ENCODE data around the gene CAMTA1.
"Not testable (repeated sequence)": the region's sequence is repeated elsewhere in the genome, so short reads cannot be mapped to it uniquely, and the experiment has no call there.

Gene CAMTA1

GRCh38 chr1:7680207-7680954 is 895.1 kb downstream of the CAMTA1 start:
- DNase-seq, result peak; percentile 52 to 82 (median 67)

GRCh38 chr1:7680955-7681268 is 895.7 kb downstream of the CAMTA1 start:
- no peak for DNase-seq

- no peak for DNase-seq
These were observed 896.1 kb downstream of the CAMTA1 start for GRCh38 chr1:7681401-7681800.

GRCh38 chr1:7683521-7683920 is 898.3 kb downstream of the CAMTA1 start:
- no peak for DNase-seq

- DNase-seq, result no peak
These were observed 898.9 kb downstream of the CAMTA1 start for GRCh38 chr1:7684132-7684531.

GRCh38 chr1:7684861-7685635 is 899.8 kb downstream of the CAMTA1 start:
- no peak for DNase-seq

GRCh38 chr1:7686301-7686850 is 901.1 kb downstream of the CAMTA1 start:
- no peak for DNase-seq

- no peak for DNase-seq
These were observed 902.2 kb downstream of the CAMTA1 start for GRCh38 chr1:7687411-7687810.

DNA sequence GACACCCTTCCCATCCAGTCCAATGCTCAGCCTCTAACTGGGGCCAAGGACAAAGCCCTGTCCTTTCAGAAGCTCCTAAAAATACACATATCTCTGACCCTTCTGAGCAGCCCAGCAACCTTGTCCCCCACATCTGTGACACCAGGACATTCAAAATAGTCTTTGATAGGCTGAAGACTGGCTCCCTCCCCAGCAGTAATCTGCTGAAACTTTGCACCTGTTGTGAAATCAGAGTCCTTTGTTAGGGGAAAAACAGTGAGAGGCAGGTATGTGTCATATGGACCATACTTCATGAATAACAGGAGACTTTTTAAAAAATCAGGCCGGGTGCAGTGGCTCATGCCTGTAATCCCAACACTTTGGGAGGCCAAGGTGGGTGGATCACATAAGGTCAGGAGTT is 903.4 kb downstream of the CAMTA1 start:
- DNase-seq, result no peak

DNA sequence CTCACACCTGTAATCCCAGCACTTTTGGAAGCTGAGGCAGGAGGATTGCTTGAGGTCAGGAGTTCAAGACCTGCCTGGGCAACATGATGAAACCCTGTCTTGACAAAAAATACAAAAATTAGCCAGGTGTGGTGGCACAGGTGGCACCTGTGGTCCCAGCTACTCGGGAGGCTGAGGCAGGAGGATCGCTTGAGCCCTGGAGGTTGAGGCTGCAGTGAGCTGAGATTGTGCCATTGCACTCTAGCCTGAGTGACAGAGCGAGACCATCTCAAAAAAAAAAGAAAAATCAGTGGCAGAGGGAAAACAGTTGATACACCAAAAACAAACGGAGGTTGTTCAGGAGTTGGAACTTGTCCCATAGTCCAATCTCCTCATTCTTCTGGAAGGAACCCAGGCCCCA is 904.1 kb downstream of the CAMTA1 start:
- not testable (repeated sequence) for DNase-seq

- no peak for DNase-seq
These were observed 904.8 kb downstream of the CAMTA1 start for GRCh38 chr1:7690076-7690475.

DNA sequence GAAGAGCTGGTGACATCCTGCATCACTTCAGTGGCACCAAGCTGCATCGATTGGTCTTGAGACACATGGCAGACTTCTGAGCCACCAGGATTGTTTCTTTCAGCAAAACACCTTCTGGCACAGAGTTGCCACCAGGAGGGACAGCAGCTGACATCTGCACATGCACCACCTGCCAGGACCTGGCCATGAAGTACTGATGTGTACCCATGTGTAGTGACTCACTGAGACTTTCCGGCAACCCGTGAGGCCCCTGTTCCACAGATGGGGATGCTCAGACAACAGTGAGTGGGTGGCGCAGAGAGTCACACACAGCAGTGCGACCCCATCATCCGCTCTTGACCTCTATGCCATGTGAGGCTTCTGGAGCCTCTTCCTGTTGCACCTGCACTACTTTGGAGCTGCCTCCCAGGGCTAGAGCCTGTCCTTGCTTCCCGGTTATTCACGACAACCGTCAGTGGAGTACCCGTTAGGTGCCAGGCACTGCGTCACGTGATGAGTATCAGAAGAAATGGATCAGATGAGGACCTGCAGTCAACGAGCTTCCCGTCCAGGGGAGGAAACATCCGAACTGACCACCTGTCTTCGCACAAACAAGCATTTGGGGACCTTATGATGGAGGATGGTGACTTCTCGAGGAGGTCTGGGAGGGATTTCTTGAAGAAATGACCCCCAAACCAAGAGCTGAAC is 905.4 kb downstream of the CAMTA1 start:
- DNase-seq, result no peak

- no peak for DNase-seq
These were observed 906.3 kb downstream of the CAMTA1 start for GRCh38 chr1:7691576-7691975.

DNA sequence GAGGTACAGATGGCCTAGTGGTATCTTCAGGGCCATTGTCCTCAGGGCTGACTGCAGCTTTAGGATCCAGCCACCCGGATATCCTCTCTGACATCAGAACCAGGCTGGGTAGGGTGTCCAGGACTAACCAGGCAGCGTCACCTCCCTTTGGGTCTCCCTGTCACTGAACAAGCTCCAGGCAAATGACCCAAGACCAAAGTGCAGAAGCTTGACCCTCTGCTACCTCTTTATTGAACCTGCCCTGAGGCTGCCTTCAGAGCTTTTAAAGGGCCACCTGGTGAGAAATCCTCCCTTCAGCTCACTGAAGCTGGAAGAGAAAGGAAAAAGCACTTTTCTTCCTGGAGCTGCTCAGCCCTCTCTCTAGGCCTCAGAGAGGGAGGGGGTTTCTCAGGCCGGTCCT is 906.8 kb downstream of the CAMTA1 start:
- DNase-seq, result no peak

DNA sequence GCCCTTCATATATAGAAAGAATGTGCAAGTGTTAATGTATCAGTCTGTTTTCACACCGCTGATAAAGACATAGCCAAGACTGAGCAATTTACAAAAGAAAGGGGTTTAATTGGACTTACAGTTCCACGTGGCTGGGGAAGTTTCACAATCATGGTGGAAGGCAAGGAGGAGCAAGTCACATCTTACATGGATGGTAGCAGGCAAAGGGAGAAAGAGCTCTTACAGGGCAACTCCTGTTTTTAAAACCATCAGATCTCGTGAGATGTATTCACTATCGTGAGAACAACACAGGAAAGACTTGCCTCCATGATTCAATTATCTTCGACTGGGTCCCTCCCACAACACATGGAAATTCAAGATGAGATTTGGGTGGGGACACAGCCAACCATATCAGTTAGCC is 907.8 kb downstream of the CAMTA1 start:
- DNase-seq, result not testable (repeated sequence)

- DNase-seq, result no peak
These were observed 908.4 kb downstream of the CAMTA1 start for GRCh38 chr1:7693662-7694061.

DNA sequence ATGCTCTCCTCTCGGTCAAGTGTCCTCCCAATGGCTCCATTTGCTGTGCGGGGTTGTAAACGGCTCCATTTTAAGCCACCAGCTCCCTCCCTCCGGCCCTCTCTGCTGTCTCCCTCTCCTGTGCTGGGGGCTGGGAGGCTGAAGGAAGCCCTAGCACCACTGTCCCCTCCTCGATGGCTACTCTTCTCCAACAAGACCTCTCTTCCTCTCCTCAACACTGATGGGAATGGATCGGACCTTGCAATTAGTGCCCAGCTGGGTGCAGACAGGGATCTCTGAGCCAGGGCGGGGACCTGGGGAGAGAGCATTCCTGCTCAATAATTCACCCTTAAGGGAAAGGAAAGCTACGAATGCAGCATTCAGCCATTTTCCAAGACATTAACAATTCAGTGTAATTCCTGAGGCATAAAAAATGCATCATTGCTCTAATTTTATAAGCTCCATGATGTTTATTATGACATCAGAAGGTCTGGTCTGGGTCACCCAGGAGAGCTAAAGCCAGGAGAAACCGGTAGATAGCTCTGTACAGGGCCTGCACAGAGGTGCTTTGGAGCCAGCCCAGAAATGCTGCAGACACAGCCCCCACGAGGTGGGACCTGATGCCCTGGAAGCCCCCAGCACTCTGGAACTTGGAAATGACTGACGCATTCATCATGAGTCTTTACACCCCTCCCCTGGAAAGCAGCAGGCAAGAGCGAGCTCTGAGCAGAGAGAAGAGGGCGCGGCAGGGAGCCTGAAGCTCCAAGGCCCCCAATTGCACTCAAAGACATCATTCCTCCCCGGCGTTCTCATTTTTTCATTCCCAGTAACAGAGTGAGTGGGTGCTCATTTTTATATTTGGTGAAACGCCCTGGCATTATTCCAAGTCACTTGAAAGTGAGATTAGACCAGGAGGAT is 909.6 kb downstream of the CAMTA1 start:
- no peak for DNase-seq

DNA sequence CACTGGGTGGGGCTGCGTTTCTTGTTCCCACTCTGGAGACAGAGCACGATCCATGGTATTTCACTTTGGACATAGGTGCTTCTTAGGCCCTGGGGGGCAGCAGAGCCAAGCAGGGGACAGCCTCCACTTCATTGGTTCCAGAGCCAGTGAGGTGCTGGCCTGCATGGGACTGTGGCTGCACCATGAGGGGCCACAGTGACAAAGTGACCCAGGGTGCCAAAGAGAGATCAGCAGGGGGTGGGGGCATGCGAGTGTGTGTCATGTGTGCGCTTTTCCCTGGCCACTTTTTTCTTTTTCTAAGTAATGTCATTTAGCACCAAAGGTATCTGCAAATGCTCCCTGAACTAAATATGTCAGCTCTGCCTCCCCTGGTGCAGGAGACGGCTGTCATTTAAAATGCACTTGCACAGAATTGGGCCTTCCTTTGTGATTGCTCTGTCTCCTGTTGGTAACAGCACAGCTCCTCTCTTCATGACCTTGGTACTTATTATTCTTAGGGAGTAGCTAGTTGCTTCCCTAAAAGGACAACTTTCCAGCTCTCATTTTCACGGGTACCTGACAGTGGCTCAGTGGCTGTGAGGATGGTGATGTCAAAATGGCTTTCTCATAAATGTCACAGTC is 910.4 kb downstream of the CAMTA1 start:
- no peak for DNase-seq

GRCh38 chr1:7698641-7699040 is 913.4 kb downstream of the CAMTA1 start:
- peak; percentile 13 to 51 (median 44) for DNase-seq

DNA sequence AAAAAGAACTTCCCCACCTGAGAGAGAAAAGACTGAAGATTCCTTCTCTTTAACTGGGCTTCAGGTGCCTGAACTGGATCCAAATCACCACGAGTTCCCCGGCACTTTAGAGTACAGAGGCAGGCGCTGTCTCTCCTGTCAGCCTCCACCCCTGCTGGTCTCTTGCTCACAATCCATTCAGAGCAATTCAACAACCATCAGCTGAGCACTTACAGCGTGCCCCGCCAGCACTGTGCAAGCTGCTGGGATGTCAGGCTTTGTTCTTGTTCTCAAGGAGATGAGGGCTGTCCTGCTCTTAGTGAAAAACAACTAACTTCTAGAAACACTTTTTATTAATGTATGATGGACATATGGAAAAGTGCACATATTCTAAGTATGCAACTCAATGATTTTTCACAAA is 917.1 kb downstream of the CAMTA1 start:
- no peak for DNase-seq

DNA sequence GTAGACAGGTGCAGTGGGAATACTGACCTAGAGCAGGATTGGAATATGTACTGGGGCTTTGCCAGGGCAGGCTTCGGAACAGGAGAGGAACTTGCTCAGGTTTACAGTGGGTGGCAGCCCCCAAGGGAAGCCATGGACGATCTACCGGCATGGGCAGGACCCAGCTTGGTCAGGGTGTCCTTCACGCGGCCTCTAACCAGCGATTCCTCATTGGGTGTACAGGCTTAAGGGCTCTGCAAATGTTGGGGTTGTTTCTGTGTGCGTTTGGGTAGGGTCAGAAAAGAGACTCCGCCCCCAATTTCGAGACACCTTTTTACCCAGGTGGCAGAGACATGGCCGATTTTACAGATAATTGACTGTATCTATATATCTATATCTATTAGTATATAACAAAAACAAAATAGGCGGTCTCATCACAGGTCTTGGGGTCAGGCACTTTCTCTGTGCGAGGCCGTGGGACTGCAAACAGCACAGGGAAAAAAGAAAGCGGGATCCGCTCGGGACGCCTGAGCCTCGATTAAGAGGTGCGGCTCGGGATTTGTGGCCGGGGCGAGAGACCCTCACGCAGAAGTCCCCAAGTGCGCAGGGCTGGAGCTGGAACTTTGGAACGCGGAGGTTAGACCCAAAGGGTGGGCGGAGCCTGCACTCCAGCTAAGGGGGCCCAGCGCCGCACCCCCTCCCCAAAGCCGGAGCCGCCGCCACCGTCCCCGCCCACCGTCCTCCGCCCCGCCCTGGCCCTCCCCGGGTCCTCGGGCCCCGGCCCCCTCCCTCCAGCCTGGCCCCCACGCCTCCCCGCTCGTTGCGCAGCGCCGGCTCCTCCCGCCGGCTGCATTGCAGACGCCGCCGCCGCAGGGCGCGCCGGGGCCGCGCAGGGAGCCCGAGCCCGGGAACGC is 918.3 kb downstream of the CAMTA1 start:
- DNase-seq, result peak in 2 of 3 donors; percentile 30 to 41
